ENCODE data around the gene ZMYM2. TPM values are rescaled to one million over a fixed set of nuclear protein-coding genes. Genes with fewer than 3 reads are reported as not detected.
A peak's percentile ranks its signal among the peaks of the same experiment; 100 is the strongest.

Gene ZMYM2
- total RNA-seq, 6 experiments from 2014 or later: 17.1 to 35.2 (median 25.9) TPM

DNA sequence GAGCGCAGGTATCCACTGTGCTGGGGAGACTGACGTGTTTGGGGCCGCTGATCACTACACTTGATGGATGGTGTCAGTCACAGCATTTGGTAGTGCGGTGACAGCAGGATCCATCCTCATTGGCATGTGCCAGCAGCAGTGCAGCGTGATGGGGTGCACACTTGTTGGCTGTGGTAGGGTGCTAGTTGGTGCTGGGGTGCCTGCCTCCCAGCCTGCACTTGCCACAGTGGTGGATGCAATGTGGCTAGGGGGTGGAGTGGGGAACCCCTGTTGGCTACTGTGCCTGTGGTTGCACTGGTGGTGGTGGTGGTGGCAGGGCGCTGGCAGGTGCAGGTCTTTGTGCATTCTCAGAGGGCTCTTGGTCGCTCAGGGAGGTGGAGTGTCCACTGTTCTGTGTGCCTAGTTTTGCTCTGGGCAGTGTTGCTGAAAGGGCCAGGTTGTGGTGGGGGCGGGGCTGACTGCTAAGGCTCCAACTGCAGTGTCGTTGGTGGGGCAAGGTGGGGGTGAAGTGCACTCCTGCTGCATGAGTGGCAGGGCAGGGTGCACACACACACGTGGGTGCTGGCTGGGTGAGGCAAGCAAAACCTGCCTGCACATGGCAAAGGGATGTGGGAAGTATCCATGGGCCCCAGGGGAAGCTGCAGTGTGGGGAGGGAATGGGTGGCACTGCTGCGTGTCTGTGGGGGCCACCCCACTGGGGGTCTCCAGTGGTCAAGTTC lies 84.8 kb downstream of the ZMYM2 start:
- intact Hi-C loops (cut with DNase I): no loop called here
- 94% methylated on average over 3 of the region's 11 CpGs for WGBS (ENCODE audit: insufficient coverage, low coverage, low lambda C conversion rate, missing lambda C conversion rate)

DNA sequence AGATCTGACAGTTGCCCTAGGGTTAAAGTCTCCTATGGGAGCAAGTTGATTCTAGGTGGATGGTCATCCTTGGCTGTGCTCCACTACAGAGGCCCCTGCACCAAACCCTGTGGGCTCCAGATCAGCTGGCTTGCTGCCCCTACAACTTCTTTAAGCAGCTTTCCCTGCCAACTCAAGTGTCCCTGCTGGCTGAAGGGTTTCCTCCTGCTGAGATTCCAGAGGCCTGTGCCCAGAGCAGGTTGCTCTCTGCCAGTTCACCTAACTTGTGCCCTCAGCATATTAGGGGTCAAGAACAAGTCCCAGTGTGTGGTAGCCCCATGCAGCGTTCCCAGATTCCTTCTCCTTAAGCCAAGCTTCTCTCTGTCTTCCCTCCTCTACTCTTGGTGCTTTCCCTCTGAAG lies 85.6 kb downstream of the ZMYM2 start:
- WGBS (ENCODE audit: insufficient coverage, low coverage, low lambda C conversion rate, missing lambda C conversion rate): 100% methylated on average over 1 of the region's 1 CpG
- DNase-seq: no peak
- H3K9me3 ChIP-seq: no peaks in the 10 kb centered on the region
- H3K4me3 ChIP-seq: no peak overlapping the region
- no peak overlapping the region for H3K27ac ChIP-seq
- intact Hi-C loops (cut with DNase I): no loop called here
- H3K4me1 ChIP-seq: no peaks in the 10 kb centered on the region
- no peaks in the 10 kb centered on the region for H3K27me3 ChIP-seq
- peak in 1 of 4 donors; percentile 13 for ATAC-seq
- peaks cover 0 to 18% (median 2%) of the 10 kb centered on the region in 4 donors for H3K36me3 ChIP-seq
- TF ChIP-seq, protein P1, sequence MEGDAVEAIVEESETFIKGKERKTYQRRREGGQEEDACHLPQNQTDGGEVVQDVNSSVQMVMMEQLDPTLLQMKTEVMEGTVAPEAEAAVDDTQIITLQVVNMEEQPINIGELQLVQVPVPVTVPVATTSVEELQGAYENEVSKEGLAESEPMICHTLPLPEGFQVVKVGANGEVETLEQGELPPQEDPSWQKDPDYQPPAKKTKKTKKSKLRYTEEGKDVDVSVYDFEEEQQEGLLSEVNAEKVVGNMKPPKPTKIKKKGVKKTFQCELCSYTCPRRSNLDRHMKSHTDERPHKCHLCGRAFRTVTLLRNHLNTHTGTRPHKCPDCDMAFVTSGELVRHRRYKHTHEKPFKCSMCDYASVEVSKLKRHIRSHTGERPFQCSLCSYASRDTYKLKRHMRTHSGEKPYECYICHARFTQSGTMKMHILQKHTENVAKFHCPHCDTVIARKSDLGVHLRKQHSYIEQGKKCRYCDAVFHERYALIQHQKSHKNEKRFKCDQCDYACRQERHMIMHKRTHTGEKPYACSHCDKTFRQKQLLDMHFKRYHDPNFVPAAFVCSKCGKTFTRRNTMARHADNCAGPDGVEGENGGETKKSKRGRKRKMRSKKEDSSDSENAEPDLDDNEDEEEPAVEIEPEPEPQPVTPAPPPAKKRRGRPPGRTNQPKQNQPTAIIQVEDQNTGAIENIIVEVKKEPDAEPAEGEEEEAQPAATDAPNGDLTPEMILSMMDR (IDR thresholded peaks at IDR 0.05): no peak
- no peak for TF ChIP-seq POLR2A (IDR thresholded peaks at IDR 0.05)

More for the DNA sequence above, 84.8 kb downstream of the ZMYM2 start:
- no peaks in the 10 kb centered on the region for H3K27me3 ChIP-seq
- peaks cover 0 to 18% (median 3%) of the 10 kb centered on the region in 4 donors for H3K36me3 ChIP-seq
- TF ChIP-seq, protein P1 (IDR thresholded peaks at IDR 0.05): no peak
- TF ChIP-seq POLR2A (IDR thresholded peaks at IDR 0.05): no peak
- no peaks in the 10 kb centered on the region for H3K4me1 ChIP-seq
- no peak overlapping the region for H3K4me3 ChIP-seq
- ATAC-seq (peak; percentile 12 to 48 (median 30)), DNase-seq (no peak)
- H3K9me3 ChIP-seq: no peaks in the 10 kb centered on the region
- H3K27ac ChIP-seq: no peak overlapping the region

DNA sequence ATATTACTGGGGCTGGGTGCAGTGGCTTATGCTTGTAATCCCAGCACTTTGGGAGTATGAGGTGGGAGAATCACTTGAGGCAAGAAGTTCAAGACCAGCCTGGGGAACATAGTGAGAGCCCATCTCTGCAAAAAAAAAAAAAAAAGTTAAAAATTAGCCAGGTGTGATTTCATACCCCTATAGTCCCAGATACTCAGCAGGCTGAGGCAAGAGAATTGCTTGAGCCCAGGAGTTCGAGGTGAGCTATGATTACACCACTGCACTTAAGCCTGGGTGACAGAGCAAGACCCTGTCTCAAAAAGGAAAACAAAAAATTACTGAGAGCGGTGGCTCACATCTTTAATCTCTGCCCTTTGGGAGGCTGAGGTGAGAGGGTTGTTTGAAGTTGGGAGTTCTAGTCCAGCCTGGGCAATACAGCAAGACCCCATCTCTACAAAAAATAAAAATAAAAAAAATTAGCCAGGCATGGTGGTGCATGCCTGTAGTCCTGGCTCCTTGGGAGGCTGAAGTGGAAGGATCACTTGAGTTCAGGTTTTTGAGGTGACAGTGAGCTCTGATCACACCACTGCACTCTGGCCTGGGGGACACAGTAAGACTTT lies 87.5 kb downstream of the ZMYM2 start:
- Histone ChIP-seq H3K4me3 (no peak overlapping the region), H3K36me3 (peaks cover 0 to 18% (median 2%) of the 10 kb centered on the region in 4 donors), H3K27me3 (no peaks in the 10 kb centered on the region), H3K27ac (no peak overlapping the region), H3K4me1 (no peaks in the 10 kb centered on the region), H3K9me3 (no peaks in the 10 kb centered on the region)
- intact Hi-C loops (cut with DNase I): no loop called here
- DNase-seq (no peak), ATAC-seq (peak in 3 of 4 donors; percentile 49 to 70 (median 64))
- 15% methylated on average over 1 of the region's 2 CpGs for WGBS (ENCODE audit: insufficient coverage, low coverage, low lambda C conversion rate, missing lambda C conversion rate)
- TF ChIP-seq POLR2A (IDR thresholded peaks at IDR 0.05): no peak
- TF ChIP-seq, protein P1 (IDR thresholded peaks at IDR 0.05): no peak

DNA sequence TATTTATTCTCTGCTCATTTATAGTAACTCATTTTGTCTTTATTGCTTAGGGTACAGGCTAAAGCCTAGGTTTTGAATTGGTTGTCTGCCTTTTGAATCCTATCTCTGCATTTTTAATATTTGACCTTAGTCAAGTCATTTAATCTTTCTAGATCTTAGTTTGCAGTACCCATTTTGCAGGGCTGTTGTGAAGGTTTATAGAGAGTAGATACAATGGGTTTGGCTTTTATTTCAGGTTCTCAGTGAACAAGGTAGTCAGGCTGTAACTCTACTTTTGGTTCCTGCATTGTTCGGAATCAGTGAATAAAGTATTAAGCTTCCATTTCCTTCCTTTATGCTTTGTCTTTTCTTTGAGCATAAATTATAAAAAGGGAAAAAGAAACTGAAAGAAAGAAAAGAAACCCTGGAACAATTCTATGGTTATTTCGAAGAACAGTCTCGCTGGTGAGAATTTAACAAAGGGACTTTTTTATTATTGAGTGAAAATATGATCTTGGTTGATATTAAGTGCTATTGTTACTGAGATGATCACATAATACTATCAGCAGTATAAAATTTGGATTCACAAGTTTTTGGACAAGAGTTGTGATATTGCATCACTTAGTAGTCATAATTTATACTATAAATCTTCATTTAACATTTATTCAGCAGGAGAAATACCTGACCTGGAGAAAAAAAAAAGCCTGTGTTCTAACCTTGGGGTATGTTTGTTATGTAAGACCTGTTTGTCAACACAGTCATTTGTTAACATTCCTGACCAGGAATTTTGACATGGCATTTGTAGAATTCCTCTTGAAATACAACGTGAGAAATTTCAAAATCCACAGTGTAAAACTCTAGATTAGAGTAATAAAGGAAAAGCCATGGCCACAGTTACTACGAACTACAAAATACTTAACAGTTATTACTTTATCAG lies 91.3 kb downstream of the ZMYM2 start:
- peak in 1 of 4 donors; percentile 28 for ATAC-seq
- Histone ChIP-seq H3K36me3 (peaks cover 0 to 18% (median 0%) of the 10 kb centered on the region in 4 donors), H3K27ac (peak overlapping the region in 1 of 3 donors; percentile 1), H3K4me1 (no peaks in the 10 kb centered on the region), H3K9me3 (no peaks in the 10 kb centered on the region), H3K4me3 (no peak overlapping the region), H3K27me3 (no peaks in the 10 kb centered on the region)
- intact Hi-C loops (cut with DNase I): no loop called here
- WGBS (ENCODE audit: insufficient coverage, low coverage, low lambda C conversion rate, missing lambda C conversion rate): 43% methylated on average over 5 of the region's 5 CpGs
- no peak for DNase-seq
- TF ChIP-seq POLR2A (IDR thresholded peaks at IDR 0.05): no peak
- TF ChIP-seq, protein P1 (IDR thresholded peaks at IDR 0.05): no peak
